Neural cell (in vitro differentiated cells): ENCODE data around the gene ZNF580.

ENCODE experiments used
- CTCF ChIP-seq: fragments of 450-650 bp; IDR thresholded peaks from 2 replicates; pipeline ENCODE4 v1.5.1; 2014; ENCODE audit warnings: antibody characterized with exemption, mild to moderate bottlenecking, moderate library complexity; ENCODE audit not compliant: poor library complexity, severe bottlenecking
- EZH2 ChIP-seq: fragments of 200-600, 300-800 bp; shearing (Covaris generic), sonication (generic); IDR thresholded peaks from 2 replicates; pipeline ENCODE4 v1.6.1; 2014; ENCODE audit warnings: antibody characterized with exemption, low read length, borderline replicate concordance, mild to moderate bottlenecking; ENCODE audit not compliant: insufficient read depth, poor library complexity, severe bottlenecking
- MXI1 ChIP-seq: fragments of 450-650 bp; conservative IDR thresholded peaks from 2 replicates; pipeline ENCODE4 v1.6.1; 2014; ENCODE audit warnings: antibody characterized with exemption, mild to moderate bottlenecking; ENCODE audit not compliant: poor library complexity, severe bottlenecking
- POLR2AphosphoS5 ChIP-seq: IDR thresholded peaks from 2 replicates; pipeline ENCODE4 v1.6.1; 2012
- RAD21 ChIP-seq: fragments of 450-650 bp; conservative IDR thresholded peaks from 2 replicates; pipeline ENCODE4 v1.6.1; 2014; ENCODE audit warnings: antibody characterized with exemption, mild to moderate bottlenecking, moderate library complexity
- REST ChIP-seq: IDR thresholded peaks from 2 replicates; pipeline ENCODE4 v1.6.1; 2012; ENCODE audit warnings: borderline replicate concordance
- SMC3 ChIP-seq: fragments of 450-650 bp; conservative IDR thresholded peaks from 2 replicates; pipeline ENCODE4 v1.6.1; 2014; ENCODE audit warnings: antibody characterized with exemption, mild to moderate bottlenecking, moderate library complexity; ENCODE audit not compliant: poor library complexity
- TAF1 ChIP-seq: IDR thresholded peaks from 2 replicates; pipeline ENCODE4 v1.6.1; 2012; ENCODE audit warnings: low read depth

- no peak for TF ChIP-seq CTCF
- TF ChIP-seq POLR2AphosphoS5, result no peak
- TF ChIP-seq REST, result no peak
- no peak for TF ChIP-seq EZH2
- TF ChIP-seq MXI1, result no peak
- no peak for TF ChIP-seq TAF1
- TF ChIP-seq SMC3, result no peak
- no peak for TF ChIP-seq RAD21
Observed at GRCh38 chr19:55611300-55611982, 29.4 kb upstream of the ZNF580 start.
